Measurements from ENCODE around the gene TBXT.
"Not testable (repeated sequence)": the region's sequence is repeated elsewhere in the genome, so short reads cannot be mapped to it uniquely, and the experiment has no call there.

Gene TBXT

GRCh38 chr6:166167801-166168615 is at the start of gene TBXT:
Gene TBXT (minus strand): TSS chr6:166167851. CDS start chr6:166167591, 260 bp downstream.
- DNase-seq: no peak

GRCh38 chr6:166207284-166207561 is 39.6 kb upstream of the TBXT start:
- DNase-seq: no peak

- DNase-seq: no peak
These were observed 39.0 kb upstream of the TBXT start for GRCh38 chr6:166206510-166207283.

GRCh38 chr6:166206066-166206465 is 38.4 kb upstream of the TBXT start:
- DNase-seq: no peak

- DNase-seq: no peak
These were observed 37.4 kb upstream of the TBXT start for GRCh38 chr6:166204852-166205650.

GRCh38 chr6:166203641-166204222 is 36.1 kb upstream of the TBXT start:
- DNase-seq: no peak

- no peak for DNase-seq
These were observed 35.5 kb upstream of the TBXT start for GRCh38 chr6:166203003-166203640.

- DNase-seq: no peak
These were observed 34.7 kb upstream of the TBXT start for GRCh38 chr6:166202321-166202733.

GRCh38 chr6:166201878-166202277 is 34.2 kb upstream of the TBXT start:
- DNase-seq: no peak

- no peak for DNase-seq
These were observed 29.7 kb upstream of the TBXT start for GRCh38 chr6:166197361-166197760.

- DNase-seq: no peak
These were observed 28.2 kb upstream of the TBXT start for GRCh38 chr6:166195860-166196238.

- DNase-seq: no peak
These were observed 27.5 kb upstream of the TBXT start for GRCh38 chr6:166194914-166195859.

- DNase-seq: no peak
These were observed 24.9 kb upstream of the TBXT start for GRCh38 chr6:166192557-166192956.

GRCh38 chr6:166192136-166192535 is 24.5 kb upstream of the TBXT start:
- no peak for DNase-seq

GRCh38 chr6:166179704-166180103 is 12.1 kb upstream of the TBXT start:
- no peak for DNase-seq

GRCh38 chr6:166176106-166176505 is 8.5 kb upstream of the TBXT start:
- no peak for DNase-seq

GRCh38 chr6:166175093-166175492 is 7.4 kb upstream of the TBXT start:
- not testable (repeated sequence) for DNase-seq

GRCh38 chr6:166174031-166174430 is 6.4 kb upstream of the TBXT start:
- no peak for DNase-seq

GRCh38 chr6:166173281-166173951 is 5.8 kb upstream of the TBXT start:
- DNase-seq: no peak

- no peak for DNase-seq
These were observed 4.9 kb upstream of the TBXT start for GRCh38 chr6:166172546-166172945.

Data from NCI-H2171 treated with DMSO at 0.1 percent for 48 hours (cell line).